Anterior cingulate cortex (tissue), 58 donors: ENCODE data around the gene PYCARD.
"Not testable (repeated sequence)": the region's sequence is repeated elsewhere in the genome, so short reads cannot be mapped to it uniquely, and the experiment has no call there.

Experiments
- DNase-seq, 58 donors: peaks; one replicate each; lab custom pipeline; 2025; lab: John Stamatoyannopoulos, UW

PYCARD gene

DNA sequence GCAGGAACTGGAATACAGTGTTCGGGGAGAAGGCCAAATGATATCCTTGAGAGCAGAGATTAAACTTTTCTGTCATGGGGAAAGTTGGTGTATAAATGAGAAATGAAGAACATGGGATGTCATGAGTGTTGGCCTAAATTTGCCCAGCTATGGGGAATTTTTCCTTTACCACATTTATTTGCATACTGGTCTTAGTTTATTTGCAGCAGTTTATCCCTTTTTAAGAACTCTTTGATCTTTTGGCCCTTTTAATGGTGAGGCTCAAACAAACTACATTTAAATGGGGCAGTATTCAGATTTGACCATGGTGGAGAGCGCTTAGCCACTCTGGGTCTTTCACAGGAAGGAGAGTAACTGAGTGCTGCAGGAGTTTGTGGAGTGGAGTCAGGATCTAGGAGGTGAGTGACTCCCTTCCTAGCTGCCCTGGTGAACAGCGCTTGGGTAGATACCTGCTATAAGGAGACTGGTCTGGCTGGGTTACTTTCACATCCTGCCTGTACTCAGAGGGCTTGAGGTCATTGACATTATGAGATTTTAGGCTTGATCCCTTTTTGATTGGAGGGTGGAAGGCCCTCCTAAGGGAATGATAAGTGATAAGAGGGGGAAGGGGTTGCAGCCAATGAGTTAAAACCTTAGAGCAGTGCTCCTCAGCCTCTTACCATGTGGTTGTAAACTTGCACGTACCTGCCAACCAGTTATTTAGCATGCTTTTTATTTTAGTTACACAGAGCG, 10.7 kb downstream of the PYCARD start:
- no peak for DNase-seq

DNA sequence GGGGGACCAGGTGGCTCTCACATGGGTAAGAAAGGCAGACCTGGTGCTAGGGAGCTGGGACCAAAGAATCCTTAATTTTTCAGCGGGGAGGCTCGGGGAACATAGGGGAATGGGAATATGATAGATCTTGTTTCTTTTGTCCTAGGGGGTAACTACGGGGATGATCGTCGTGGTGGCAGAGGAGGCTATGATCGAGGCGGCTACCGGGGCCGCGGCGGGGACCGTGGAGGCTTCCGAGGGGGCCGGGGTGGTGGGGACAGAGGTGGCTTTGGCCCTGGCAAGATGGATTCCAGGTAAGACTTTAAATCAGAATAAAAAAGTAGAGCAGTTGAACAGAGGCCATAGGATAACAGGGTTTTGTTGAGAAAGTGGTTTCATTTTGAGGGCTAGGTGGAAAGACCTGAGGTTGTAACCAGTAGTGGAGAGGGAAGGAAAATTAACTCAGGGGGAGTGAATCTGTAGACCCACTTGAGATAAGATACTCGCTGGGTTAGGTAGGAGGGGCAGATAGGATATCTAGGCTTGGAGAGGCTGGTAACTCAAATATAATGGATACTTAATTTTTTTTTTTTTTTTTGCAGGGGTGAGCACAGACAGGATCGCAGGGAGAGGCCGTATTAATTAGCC, 11.6 kb downstream of the PYCARD start:
- DNase-seq = no peak

DNA sequence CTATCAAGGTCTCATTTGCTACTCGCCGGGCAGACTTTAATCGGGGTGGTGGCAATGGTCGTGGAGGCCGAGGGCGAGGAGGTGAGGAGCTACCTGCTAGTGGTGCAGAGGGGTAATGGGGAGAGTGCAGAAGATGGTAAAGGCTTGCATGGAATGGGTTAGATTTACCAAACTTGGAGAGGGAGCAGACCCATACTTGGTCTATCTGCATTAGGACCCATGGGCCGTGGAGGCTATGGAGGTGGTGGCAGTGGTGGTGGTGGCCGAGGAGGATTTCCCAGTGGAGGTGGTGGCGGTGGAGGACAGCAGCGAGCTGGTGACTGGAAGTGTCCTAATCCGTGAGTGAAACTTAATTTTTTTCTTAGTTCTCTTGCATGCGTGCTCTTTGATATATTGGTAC, 12.5 kb downstream of the PYCARD start:
- no peak for DNase-seq

DNA sequence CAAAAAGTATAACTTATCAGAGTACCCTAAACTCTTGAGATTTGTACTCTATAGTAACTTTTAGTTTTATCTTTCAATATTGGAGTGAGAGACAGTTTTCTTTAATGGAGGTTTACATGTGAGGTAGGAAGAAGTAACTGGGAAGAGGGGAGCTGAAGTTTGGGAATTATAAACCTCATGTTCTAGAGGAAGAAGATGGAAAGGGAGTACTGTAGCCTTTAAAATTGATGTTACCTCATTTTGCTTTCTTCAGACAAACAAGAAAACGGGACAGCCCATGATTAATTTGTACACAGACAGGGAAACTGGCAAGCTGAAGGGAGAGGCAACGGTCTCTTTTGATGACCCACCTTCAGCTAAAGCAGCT, 13.2 kb downstream of the PYCARD start:
- DNase-seq = no peak

DNA sequence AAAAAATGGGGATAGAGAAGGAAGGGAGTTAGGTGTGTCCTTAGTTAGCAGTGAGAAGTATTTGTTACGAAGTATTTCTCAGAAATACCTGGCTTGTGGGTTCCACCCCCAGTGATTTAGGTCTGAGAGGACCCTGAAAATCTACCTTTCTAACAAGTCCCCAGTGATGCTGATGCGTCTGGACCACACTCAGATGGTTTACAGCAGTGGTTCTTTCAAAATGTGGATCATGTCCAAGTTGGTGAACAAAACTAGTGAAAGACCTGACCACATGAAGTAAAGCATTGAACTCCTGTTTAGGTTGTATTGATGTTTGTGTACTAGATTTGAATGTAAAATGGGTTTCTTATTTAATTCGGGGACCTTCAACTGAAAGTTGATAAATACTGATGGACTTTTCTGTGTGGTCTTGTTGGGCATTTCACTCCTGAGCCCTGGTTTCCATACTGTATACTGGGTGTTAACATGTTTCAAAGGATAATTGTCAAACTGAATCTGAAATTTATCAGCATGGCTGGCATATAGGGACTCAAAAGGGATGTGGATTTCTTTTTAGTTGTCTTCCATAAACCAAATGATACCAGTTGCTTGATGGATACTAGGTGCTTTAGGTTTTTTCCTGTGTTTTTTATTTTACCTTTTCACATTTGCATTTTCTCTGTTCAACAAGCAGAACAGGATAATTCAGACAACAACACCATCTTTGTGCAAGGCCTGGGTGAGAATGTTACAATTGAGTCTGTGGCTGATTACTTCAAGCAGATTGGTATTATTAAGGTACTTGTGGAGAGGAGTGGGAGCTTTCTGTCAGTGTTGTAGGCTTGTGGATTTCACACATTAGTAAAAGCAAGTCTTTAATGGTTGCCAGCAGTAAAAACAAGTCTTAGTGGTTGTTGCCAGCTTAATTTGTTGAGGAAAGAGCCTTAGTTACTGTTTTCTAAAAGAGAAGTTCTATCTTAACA, 13.8 kb downstream of the PYCARD start:
- no peak for DNase-seq

DNA sequence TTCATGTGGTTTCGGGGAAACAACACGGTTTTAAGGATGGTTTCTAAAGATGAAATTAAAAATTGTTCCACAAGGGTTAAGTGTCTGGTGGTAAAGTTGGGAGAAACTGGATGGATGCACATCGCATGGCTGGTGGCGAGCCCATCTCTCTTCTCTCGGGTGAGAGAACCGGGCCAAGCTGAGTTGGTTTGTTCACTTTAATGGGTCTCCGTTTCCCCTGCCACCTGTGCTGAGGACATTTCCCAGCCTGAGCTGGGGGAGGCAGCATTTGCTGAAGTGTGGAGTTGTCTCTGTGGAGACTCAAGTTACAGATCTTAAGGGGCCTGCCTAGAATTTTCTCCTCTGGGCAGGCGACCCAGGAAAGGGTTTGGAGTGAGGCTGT, 14.8 kb downstream of the PYCARD start:
- no peak for DNase-seq

DNA sequence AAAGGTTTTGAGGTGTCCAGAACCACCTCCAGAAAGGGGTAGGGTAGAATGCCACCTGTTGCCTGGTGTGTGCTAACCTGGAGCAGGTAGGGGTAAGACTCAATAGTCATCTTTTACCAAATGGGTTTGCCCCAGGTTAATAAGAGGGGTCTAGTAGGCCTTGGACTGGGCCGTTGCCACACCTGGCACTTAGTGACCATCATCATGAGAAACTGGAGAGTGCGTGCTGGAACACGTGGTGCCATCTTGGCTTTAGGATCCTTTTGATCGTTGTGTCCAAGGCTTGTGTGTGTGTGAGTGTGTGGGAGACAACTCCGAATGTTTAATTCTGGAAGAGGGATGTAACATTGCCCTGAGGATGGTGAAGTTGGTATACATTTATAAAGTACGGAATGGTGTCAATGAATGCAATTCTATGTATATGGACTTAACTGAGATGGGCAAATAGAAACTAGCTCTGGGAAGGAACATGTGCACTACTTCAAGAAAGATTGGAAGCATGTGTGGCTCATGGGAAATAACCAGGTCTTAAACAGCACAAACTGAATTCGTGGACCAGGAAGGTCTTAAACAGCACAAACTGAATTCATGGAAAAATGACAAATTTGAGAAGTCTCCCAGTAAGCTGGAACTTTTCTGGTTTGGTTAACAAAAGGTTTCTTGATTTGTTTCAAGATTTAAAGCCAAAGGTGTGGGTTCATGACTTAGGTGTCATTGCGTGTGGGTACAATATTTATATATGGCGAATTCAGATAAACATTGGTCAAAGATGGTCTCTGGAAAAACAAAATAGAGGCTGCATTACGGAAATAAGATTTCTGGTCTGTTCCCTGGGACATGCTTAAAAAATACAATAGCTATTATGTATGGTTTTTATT, 15.4 kb downstream of the PYCARD start:
- no peak for DNase-seq

DNA sequence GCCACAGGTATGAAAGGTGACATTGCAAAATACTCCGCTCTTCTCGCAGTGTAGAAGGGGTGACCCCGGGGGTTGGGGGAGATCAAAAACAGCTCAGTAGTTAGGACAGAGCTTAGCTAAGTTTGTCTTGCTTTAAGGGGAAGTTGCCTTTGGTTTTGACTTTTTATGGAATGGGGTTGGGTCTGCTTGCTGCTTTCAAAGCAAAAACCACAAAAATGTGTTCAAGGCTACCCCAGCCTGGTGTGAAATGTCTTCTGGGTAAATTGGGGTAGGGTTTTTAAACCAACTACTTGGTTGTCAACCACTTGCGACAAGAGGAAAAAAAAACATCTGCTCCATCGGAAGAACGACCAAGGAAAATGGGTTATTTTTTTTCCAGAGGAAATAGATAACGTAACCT, 16.4 kb downstream of the PYCARD start:
- DNase-seq = no peak

DNA sequence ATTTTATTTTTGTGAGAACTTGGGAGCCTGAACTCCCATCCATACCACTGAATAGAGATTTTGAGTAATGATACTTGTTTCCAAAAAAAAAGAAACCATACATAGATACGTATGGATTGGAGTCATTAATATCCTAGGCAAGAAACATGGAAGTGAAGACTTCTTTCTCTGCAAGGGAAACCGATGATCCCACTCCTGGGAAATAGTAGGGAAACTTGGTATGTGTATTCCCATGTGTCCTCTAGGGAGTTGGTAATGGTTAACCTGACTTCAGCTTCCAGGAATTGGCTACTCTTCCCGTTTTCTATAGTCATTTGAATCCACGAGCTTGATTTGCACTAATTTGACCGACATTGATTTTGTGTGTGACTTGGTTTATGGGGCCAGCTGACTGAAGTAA, 17.2 kb downstream of the PYCARD start:
- no peak for DNase-seq

DNA sequence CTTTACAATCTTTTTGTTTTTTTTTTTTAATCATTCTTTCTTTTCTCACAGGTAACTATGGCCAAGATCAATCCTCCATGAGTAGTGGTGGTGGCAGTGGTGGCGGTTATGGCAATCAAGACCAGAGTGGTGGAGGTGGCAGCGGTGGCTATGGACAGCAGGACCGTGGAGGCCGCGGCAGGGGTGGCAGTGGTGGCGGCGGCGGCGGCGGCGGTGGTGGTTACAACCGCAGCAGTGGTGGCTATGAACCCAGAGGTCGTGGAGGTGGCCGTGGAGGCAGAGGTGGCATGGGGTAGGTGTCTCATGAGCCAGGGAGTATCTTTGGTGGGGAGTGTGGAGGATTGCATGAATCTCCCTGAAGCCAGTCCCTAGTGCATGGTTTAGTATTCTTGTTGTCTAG, 17.7 kb downstream of the PYCARD start:
- DNase-seq = no peak

DNA sequence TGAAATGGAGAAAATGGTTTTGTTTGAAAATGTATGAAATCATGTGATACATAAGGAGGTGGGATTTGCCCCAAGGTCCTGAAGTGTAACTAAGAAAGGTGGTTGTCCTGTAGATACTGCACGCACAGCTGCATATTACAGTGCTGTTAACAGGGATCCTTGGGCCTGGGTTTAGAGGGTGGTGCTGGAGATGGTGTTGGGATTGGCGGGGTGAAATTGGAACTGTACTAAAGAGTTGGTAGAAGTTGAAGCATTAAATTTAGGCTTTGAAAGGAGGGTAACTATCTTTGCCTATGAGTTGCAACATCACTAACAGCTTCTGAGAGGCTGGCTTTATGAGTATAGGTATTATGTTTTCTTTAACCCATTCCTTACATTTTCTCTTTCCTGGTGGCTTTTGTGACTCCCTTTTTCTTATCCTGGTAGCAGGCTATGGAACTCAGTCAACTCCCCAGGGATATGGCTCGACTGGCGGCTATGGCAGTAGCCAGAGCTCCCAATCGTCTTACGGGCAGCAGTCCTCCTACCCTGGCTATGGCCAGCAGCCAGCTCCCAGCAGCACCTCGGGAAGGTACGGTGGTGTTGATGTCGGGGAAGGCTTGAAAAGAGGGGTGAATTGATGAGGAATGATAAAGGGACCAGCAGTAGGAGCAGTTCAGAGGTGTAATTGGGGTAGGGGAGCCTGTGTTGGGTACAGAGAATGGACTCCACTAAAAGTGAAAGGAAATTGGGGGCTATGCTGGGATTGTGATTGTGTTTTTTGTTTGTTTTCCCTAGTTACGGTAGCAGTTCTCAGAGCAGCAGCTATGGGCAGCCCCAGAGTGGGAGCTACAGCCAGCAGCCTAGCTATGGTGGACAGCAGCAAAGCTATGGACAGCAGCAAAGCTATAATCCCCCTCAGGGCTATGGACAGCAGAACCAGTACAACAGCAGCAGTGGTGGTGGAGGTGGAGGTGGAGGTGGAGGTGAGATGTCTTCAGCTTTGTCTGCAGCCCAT, 18.8 kb downstream of the PYCARD start:
- no peak for DNase-seq

DNA sequence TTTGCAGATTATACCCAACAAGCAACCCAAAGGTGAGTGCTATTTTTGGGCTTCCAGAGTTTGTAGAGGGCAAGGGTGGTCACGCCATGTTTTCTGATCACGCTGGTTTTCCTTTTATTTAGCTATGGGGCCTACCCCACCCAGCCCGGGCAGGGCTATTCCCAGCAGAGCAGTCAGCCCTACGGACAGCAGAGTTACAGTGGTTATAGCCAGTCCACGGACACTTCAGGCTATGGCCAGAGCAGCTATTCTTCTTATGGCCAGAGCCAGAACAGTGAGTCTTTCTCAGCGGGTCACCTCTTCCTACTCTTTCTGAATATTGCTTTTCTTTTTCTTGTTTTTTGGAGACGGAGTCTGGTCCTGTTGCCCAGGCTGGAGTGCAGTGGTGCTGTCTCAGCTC, 20.2 kb downstream of the PYCARD start:
- DNase-seq = no peak

DNA sequence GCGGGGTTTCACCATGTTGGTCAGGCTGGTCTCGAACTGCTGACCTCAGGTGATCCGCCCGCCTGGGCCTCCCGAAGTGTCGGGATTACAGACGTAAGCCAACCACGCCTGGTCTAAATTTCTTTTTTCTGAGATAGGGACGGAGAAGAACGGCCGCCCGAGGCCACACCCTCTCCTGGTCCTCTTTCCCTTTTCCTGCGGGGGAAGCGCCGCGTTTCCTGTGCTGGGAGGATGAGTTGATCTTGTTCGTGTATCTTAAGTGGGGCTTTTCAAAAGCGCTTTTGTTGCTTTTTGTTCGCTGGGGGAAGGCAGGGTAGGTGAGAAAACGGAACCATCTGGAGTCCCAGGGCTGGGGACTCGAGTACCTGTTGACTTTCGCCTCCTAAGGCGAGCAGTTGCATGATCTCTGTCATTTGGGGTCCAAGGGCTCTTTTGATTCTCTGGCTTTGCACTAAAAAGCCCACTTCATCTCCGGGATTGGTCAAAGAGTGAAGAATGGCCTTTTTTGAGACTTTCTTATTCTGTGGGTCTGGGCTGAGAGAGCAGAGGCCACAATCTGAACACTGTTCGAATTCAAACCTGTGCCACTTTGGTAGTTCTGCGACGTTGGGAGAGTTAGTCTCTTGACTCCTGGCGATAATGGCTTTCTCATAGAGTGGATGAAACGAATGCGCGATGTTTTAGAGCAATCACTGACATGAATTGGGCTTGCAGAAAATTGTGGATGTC, 21.3 kb downstream of the PYCARD start:
- DNase-seq = peak in 2 of 58 donors; percentile 20 to 24

DNA sequence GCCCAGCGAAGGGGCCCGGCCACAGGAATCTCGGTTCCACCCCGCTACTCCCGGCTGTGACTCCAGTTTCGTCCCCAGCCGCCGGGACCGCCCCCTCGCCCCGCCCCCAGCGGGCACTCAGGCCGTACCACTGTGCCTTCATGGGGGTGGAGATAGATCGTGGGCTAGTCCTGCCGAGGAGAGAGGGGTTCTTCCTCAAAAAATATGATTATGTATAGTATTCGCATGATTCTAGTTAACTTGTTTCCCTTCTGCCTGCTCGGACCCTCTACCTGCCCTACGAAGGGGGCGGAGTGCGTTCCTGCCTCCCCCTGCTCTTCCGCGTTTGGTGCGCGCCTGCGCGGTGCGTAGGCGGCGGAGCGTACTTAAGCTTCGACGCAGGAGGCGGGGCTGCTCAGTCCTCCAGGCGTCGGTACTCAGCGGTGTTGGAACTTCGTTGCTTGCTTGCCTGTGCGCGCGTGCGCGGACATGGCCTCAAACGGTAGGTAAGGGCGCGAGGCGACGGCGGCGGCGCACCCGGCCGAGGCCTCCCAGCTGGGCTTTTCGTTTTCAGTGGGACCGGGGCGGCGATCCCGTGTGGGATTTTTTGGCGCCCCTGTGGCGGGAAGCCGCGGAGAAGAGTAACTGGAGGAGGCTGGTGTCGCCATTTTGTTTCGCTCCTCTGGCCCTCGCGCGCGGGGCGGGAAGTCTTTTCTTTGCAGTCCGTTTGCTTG, 22.7 kb downstream of the PYCARD start, which contains the start of gene FUS:
Gene FUS (plus strand): TSS at position 393 of the 713 bp plus-strand sequence. CDS start 76 bp downstream, at position 469.
- DNase-seq = peak; percentile 52 to 94 (median 88)

DNA sequence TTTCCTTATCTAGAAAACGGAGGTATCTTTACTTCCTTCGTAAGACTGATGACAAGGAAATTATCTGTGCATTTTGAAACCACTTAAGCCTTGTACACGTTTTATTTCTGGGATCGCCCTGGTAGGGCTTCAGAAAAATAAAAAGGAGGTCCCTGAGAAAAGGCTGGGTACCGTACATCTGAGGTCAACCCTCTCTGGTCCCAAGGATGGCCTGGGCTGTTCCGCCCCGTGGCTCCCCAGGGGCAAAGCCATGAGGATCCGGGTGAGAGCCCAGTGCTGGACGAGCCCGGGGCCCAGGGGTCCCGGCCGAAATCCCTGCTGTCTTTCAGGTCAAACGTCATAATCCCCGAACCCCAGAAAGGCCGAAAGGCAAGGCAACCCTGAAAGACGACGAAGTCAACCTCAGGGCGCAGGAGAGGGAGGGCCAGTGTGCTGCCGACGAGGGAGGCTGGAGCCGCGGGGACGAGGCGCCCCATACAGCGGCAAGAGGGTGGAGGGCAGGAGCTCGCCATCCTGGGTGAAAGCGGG, 23.3 kb downstream of the PYCARD start:
- DNase-seq = no peak

DNA sequence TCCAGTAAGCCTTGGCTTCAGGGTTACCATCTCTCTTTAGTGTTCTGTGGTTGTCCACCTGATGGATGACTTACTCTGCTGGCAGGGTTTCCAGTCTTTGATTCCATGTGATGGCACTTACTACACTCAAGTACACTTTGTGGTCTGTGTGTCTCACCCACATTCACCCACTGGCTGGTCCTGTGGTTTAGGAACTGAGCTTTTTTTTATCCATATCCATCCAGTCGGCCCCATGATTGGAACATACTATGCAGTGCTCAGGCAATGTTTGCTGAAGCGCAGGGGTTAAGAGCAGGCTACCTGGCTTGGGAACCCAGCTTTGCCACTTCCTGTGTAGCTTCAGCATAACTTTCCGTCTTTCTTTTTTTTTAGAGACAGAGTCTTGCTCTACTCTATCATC, 25.4 kb downstream of the PYCARD start:
- DNase-seq = no peak

DNA sequence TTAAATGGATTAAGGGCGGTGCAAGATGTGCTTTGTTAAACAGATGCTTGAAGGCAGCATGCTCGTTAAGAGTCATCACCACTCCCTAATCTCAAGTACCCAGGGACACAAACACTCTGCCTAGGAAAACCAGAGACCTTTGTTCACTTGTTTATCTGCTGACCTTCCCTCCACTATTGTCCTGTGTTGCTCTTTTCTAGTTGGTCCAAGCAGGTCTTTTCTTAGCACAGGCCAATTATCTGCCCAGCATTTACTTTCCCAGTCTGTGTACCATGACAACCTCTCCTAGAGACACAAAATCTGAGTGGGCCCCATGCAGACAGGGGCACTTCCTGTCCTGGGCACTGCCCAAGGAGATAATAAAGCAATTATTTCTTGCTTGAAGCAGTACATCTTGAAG, 32.5 kb downstream of the PYCARD start:
- DNase-seq = not testable (repeated sequence)
